NT2/D1 (cell line): ENCODE results near the gene FOCAD.

Experiments
- SUZ12 ChIP-seq: IDR thresholded peaks from 2 replicates; pipeline ENCODE4 v1.6.1; 2011; ENCODE audit not compliant: insufficient read length, insufficient read depth; ENCODE audit errors: extremely low read depth
- YY1 ChIP-seq: IDR thresholded peaks from 2 replicates; pipeline ENCODE4 v1.6.1; 2011; ENCODE audit not compliant: insufficient read length, insufficient read depth
- ZNF274 ChIP-seq: IDR thresholded peaks from 2 replicates; pipeline ENCODE4 v1.6.1; 2011; ENCODE audit warnings: mild to moderate bottlenecking, low read depth, low read length

DNA sequence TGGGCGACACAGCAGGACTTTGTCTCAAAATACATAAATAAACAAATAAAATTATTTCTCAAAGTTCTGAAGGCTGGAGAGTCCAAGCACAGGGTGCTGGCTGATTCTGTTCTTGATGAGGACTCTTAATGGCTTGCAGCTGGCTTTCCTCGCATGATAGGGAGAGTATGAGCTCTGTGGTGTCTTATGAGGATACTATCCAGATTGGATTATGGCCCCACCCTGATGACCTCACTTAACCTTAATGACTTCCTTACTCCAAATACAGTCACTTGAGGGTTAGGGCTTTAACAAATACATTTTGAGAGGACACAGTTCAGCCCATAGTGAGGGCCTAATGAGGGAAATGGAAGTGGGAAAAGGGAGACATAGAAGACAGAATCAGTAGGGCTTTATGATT lies 87.7 kb downstream of the FOCAD start:
- TF ChIP-seq SUZ12 (no peak), YY1 (no peak), ZNF274 (no peak)
